ENCODE data around the gene GPR55.
A peak's percentile ranks its signal among the peaks of the same experiment; 100 is the strongest.

GPR55 gene

GRCh38 chr2:230891064-230891463, 34.0 kb downstream of the GPR55 start:
- Histone ChIP-seq H3K9ac (peak overlapping the region; percentile 25; the same call in 1 of the 2 replicates), H3K36me3 (ENCODE audit: insufficient read depth) (no peaks in the 10 kb centered on the region), H3K79me2 (ENCODE audit: insufficient read depth, low read depth) (no peaks in the 10 kb centered on the region), H2AFZ (ENCODE audit: low read depth) (peak overlapping the region; percentile 13; the same call in 1 of the 2 replicates), H3K27me3 (ENCODE audit: insufficient read depth, low read depth) (no peaks in the 10 kb centered on the region), H3K27ac (peak overlapping the region; percentile 89), H3K4me2 (peak overlapping the region; percentile 99), H4K20me1 (ENCODE audit: insufficient read depth) (no peaks in the 10 kb centered on the region), H3K4me1 (ENCODE audit: low read depth, poor library complexity, severe bottlenecking) (peaks cover 72% of the 10 kb centered on the region), H3K4me3 (IDR thresholded peaks at IDR 0.05; ENCODE audit: insufficient read depth, low read depth, low read length) (peak overlapping the region; percentile 67)
- TF ChIP-seq CTCF (conservative IDR thresholded peaks at IDR 0.05; ENCODE audit: low read depth, low read length), result no peak

GRCh38 chr2:230890646-230891045, 34.4 kb downstream of the GPR55 start:
- no peaks in the 10 kb centered on the region for H3K79me2 ChIP-seq (ENCODE audit: insufficient read depth, low read depth)
- peak overlapping the region; percentile 25; the same call in 1 of the 2 replicates for H3K9ac ChIP-seq
- peaks cover 72% of the 10 kb centered on the region for H3K4me1 ChIP-seq (ENCODE audit: low read depth, poor library complexity, severe bottlenecking)
- TF ChIP-seq CTCF (conservative IDR thresholded peaks at IDR 0.05; ENCODE audit: low read depth, low read length), result no peak
- H3K36me3 ChIP-seq (ENCODE audit: insufficient read depth), result no peaks in the 10 kb centered on the region
- no peak overlapping the region for H2AFZ ChIP-seq (ENCODE audit: low read depth)
- peak overlapping the region; percentile 99 for H3K4me2 ChIP-seq
- no peak overlapping the region for H3K4me3 ChIP-seq (IDR thresholded peaks at IDR 0.05; ENCODE audit: insufficient read depth, low read depth, low read length)
- no peaks in the 10 kb centered on the region for H4K20me1 ChIP-seq (ENCODE audit: insufficient read depth)
- H3K27ac ChIP-seq, result peak overlapping the region; percentile 89
- no peaks in the 10 kb centered on the region for H3K27me3 ChIP-seq (ENCODE audit: insufficient read depth, low read depth)

DNA sequence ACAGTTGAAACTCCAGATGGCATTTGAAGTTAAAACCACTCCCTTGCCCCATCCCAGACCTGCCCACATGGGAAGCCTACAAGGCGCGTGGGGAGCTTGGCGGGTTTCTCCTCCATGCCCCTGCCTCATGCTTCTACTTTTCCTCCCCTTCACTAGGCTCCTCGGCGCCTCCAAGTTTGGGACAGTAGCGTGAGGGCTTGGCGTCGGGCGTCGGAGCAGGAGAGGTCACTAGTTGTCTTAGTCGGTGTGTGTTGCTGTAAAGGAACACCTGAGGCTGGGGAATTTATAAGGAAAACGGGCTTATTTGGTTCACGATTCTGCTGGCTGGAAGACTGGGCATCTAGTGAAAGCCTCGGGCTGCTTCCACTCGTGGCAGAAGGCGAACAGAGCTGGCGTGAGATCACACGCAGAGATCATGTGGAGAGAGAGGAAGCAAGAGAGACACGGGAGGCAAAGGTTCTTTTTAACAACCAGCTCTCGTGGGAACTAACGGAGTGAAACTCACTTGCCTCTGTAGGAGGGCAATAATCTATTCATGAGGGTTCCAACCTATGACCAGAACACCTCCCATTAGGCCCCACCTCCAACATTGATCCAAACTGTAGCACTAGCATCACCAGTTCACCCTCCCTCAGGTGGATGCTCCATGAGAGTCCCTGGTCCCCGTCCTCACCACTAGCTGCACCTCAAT, 35.0 kb downstream of the GPR55 start:
- Histone ChIP-seq H4K20me1 (ENCODE audit: insufficient read depth) (no peaks in the 10 kb centered on the region), H3K9ac (no peak overlapping the region), H2AFZ (ENCODE audit: low read depth) (no peak overlapping the region), H3K27me3 (ENCODE audit: insufficient read depth, low read depth) (no peaks in the 10 kb centered on the region), H3K4me3 (IDR thresholded peaks at IDR 0.05; ENCODE audit: insufficient read depth, low read depth, low read length) (no peak overlapping the region), H3K36me3 (ENCODE audit: insufficient read depth) (no peaks in the 10 kb centered on the region), H3K79me2 (ENCODE audit: insufficient read depth, low read depth) (no peaks in the 10 kb centered on the region), H3K4me2 (peak overlapping the region; percentile 99), H3K4me1 (ENCODE audit: low read depth, poor library complexity, severe bottlenecking) (peaks cover 72% of the 10 kb centered on the region), H3K27ac (peak overlapping the region; percentile 89; the same call in 1 of the 2 replicates)
- no peak for TF ChIP-seq CTCF (conservative IDR thresholded peaks at IDR 0.05; ENCODE audit: low read depth, low read length)

GRCh38 chr2:230888824-230889400, 36.1 kb downstream of the GPR55 start:
- Histone ChIP-seq H4K20me1 (ENCODE audit: insufficient read depth) (no peaks in the 10 kb centered on the region), H2AFZ (ENCODE audit: low read depth) (no peak overlapping the region), H3K4me1 (ENCODE audit: low read depth, poor library complexity, severe bottlenecking) (peaks cover 72% of the 10 kb centered on the region), H3K27me3 (ENCODE audit: insufficient read depth, low read depth) (no peaks in the 10 kb centered on the region), H3K36me3 (ENCODE audit: insufficient read depth) (no peaks in the 10 kb centered on the region), H3K4me3 (IDR thresholded peaks at IDR 0.05; ENCODE audit: insufficient read depth, low read depth, low read length) (no peak overlapping the region), H3K4me2 (peak overlapping the region; percentile 9; the same call in 1 of the 2 replicates), H3K27ac (no peak overlapping the region), H3K79me2 (ENCODE audit: insufficient read depth, low read depth) (no peaks in the 10 kb centered on the region), H3K9ac (no peak overlapping the region)
- no peak for TF ChIP-seq CTCF (conservative IDR thresholded peaks at IDR 0.05; ENCODE audit: low read depth, low read length)

Measured in KMS-11 (cell line).